GM21526 (cell line): ENCODE data around the gene ZNF738.

Source experiments
- ATAC-seq: cut with Tn5 transposase; IDR thresholded peaks from one replicate; pipeline ENCODE4 v1.9.1; 2021; ENCODE audit warnings: moderate library complexity; ENCODE audit not compliant: unreplicated experiment, low FRiP score

The ZNF738 gene

GRCh38 chr19:21410166-21410565 is 51.4 kb downstream of the ZNF738 start:
- no peak for ATAC-seq

GRCh38 chr19:21422244-21422643 is 63.4 kb downstream of the ZNF738 start:
- no peak for ATAC-seq

- no peak for ATAC-seq
These were observed 64.5 kb downstream of the ZNF738 start for GRCh38 chr19:21423057-21424041.
